SK-N-SH (cell line): Measurements from ENCODE around the gene PHACTR3. TPM values are rescaled to one million over a fixed set of nuclear protein-coding genes. Genes with fewer than 3 reads are reported as not detected.

ENCODE experiments used
- CTCF ChIA-PET: fragments of 300-600, 350-600 bp; formaldehyde crosslinking; extraction: SDS; loops from one replicate; lab custom pipeline; 2021; lab: Yijun Ruan, JAX
- POLR2A ChIA-PET: fragments of 350-600 bp; sonication (Branson Sonifier 250); formaldehyde crosslinking; extraction: SDS; loops from one replicate; lab custom pipeline; 2020; ENCODE audit warnings: antibody characterized with exemption, inconsistent platforms; lab: Yijun Ruan, JAX
- DNase-seq: peaks from one replicate; pipeline ENCODE4 v3.0.0; 2012
- H2AFZ ChIP-seq: fragments of 200-600 bp; sonication (generic); 2 replicates; pipeline ENCODE4 v1.8.1; 2016; ENCODE audit warnings: antibody characterized with exemption, mild to moderate bottlenecking, low read depth
- H3F3A ChIP-seq: fragments of 200-600 bp; sonication (generic); replicated peaks from 2 replicates; pipeline ENCODE3; 2016; ENCODE audit warnings: antibody characterized with exemption, mild to moderate bottlenecking; ENCODE audit not compliant: insufficient read depth
- H3K27ac ChIP-seq, 2 experiments: fragments of 200-500 bp in 1 of 2; fragments of 200-600 bp in 1 of 2; sonication (Bioruptor generic) in 1 of 2; sonication (generic), shearing (Covaris generic) in 1 of 2; 2 replicates each; pipeline versions ENCODE4 v1.5.1 to v1.6.1; 2014 to 2016; ENCODE audit warnings: low read depth in 2 of 2, inconsistent platforms in 1 of 2, low read length in 1 of 2, mild to moderate bottlenecking in 1 of 2, mixed read lengths in 1 of 2
- H3K27me3 ChIP-seq: fragments of 200-600 bp; sonication (generic), shearing (Covaris generic); 2 replicates; pipeline ENCODE4 v1.6.1; 2016; ENCODE audit warnings: mixed run types; ENCODE audit not compliant: insufficient read depth
- H3K36me3 ChIP-seq, 2 experiments: fragments of 200-500 bp in 1 of 2; fragments of 200-600 bp in 1 of 2; sonication (Bioruptor generic) in 1 of 2; sonication (generic) in 1 of 2; replicated peaks in 1 of 2; 2 replicates each; pipeline versions ENCODE3 to v1.5.1; 2014 to 2016; ENCODE audit warnings: low read length in 1 of 2, mild to moderate bottlenecking in 1 of 2; ENCODE audit not compliant: insufficient read depth in 2 of 2, control insufficient read depth in 1 of 2
- H3K4me1 ChIP-seq, 2 experiments: fragments of 200-500 bp in 1 of 2; fragments of 200-600 bp in 1 of 2; sonication (Bioruptor generic) in 1 of 2; sonication (generic), shearing (Covaris generic) in 1 of 2; 2 replicates each; pipeline versions ENCODE4 v1.5.1 to v1.6.1; 2014 to 2016; ENCODE audit warnings: low read depth in 1 of 2, low read length in 1 of 2, mixed run types in 1 of 2; ENCODE audit not compliant: insufficient read depth in 2 of 2, control insufficient read depth in 1 of 2
- H3K4me2 ChIP-seq: fragments of 200-600 bp; sonication (generic), shearing (Covaris generic); 2 replicates; pipeline ENCODE4 v1.6.1; 2017; ENCODE audit warnings: mixed run types
- H3K4me3 ChIP-seq, 2 experiments: fragments of 200-500 bp in 1 of 2; fragments of 200-600 bp in 1 of 2; sonication (Bioruptor generic) in 1 of 2; sonication (generic), shearing (Covaris generic) in 1 of 2; 2 replicates each; pipeline versions ENCODE4 v1.5.1 to v1.8.1; 2014 to 2016; ENCODE audit warnings: low read depth in 2 of 2, inconsistent platforms in 1 of 2, low read length in 1 of 2, mild to moderate bottlenecking in 1 of 2, mixed read lengths in 1 of 2, moderate library complexity in 1 of 2
- H3K79me2 ChIP-seq: fragments of 200-600 bp; sonication (generic); 2 replicates; pipeline ENCODE4 v1.8.1; 2017; ENCODE audit warnings: mild to moderate bottlenecking; ENCODE audit not compliant: insufficient read depth
- H3K9ac ChIP-seq: fragments of 200-600 bp; sonication (generic); 2 replicates; pipeline ENCODE4 v1.6.1; 2017; ENCODE audit warnings: mixed run types
- H3K9me2 ChIP-seq: fragments of 200-600 bp; sonication (generic); 2 replicates; pipeline ENCODE4 v1.6.1; 2017; ENCODE audit warnings: mixed run types
- H3K9me3 ChIP-seq: fragments of 200-600 bp; sonication (generic); 2 replicates; pipeline ENCODE4 v1.6.1; 2017; ENCODE audit warnings: mixed run types, mild to moderate bottlenecking, moderate library complexity
- H4K20me1 ChIP-seq: fragments of 200-600 bp; sonication (generic); 2 replicates; pipeline ENCODE4 v1.6.1; 2017; ENCODE audit warnings: mild to moderate bottlenecking, mixed run types; ENCODE audit not compliant: insufficient read depth
- CHD2 ChIP-seq: fragments of 150-350 bp; IDR thresholded peaks from 2 replicates; pipeline ENCODE4 v1.6.1; 2018; ENCODE audit warnings: low read length; ENCODE audit not compliant: partially characterized antibody
- EP300 ChIP-seq, 2 experiments: IDR thresholded peaks; 2 replicates each; pipeline versions ENCODE4 v1.4.0 to v1.6.1; 2012; ENCODE audit warnings: borderline replicate concordance in 1 of 2, low read depth in 1 of 2, low read length in 1 of 2
- FOSL2 ChIP-seq: IDR thresholded peaks from 2 replicates; pipeline ENCODE4 v1.4.0; 2012; ENCODE audit warnings: low read depth, mild to moderate bottlenecking, moderate library complexity, borderline replicate concordance
- FOXJ3 ChIP-seq: sonication (generic); formaldehyde crosslinking; IDR thresholded peaks from 2 replicates; pipeline ENCODE4 v1.5.1; 2020; ENCODE audit warnings: mild to moderate bottlenecking, missing genetic modification reagents
- FOXM1 ChIP-seq: IDR thresholded peaks from 2 replicates; pipeline ENCODE4 v1.4.0; 2012; ENCODE audit warnings: low read depth, mild to moderate bottlenecking
- GATA2 ChIP-seq: sonication (generic); formaldehyde crosslinking; IDR thresholded peaks from 2 replicates; pipeline ENCODE4 v1.5.0; 2020; ENCODE audit warnings: mild to moderate bottlenecking, missing genetic modification reagents
- MAX ChIP-seq: IDR thresholded peaks from 2 replicates; pipeline ENCODE4 v1.4.0; 2012; ENCODE audit warnings: low read depth
- MXI1 ChIP-seq: IDR thresholded peaks from 2 replicates; pipeline ENCODE4 v1.6.1; 2012; ENCODE audit warnings: mild to moderate bottlenecking, low read depth, low read length, improper control_type of control experiment
- RAD21 ChIP-seq: IDR thresholded peaks from 2 replicates; pipeline ENCODE4 v1.6.1; 2012; ENCODE audit warnings: mild to moderate bottlenecking, low read length
- RCOR1 ChIP-seq: fragments of 150-350 bp; IDR thresholded peaks from 2 replicates; pipeline ENCODE4 v1.6.1; 2017; ENCODE audit warnings: antibody characterized with exemption, low read length
- REST ChIP-seq: IDR thresholded peaks from 2 replicates; pipeline ENCODE4 v1.6.1; 2012; ENCODE audit warnings: mild to moderate bottlenecking, low read depth, low read length, moderate library complexity
- RXRA ChIP-seq: IDR thresholded peaks from 2 replicates; pipeline ENCODE4 v1.4.0; 2012; ENCODE audit warnings: low read depth, mild to moderate bottlenecking, borderline replicate concordance
- TAF1 ChIP-seq: IDR thresholded peaks from 2 replicates; pipeline ENCODE4 v1.6.1; 2012; ENCODE audit warnings: low read depth, mild to moderate bottlenecking, low read length, moderate library complexity, borderline replicate concordance
- TCF12 ChIP-seq: IDR thresholded peaks from 2 replicates; pipeline ENCODE4 v1.4.0; 2012
- TEAD4 ChIP-seq: IDR thresholded peaks from 2 replicates; pipeline ENCODE4 v1.4.0; 2012; ENCODE audit warnings: mild to moderate bottlenecking, borderline replicate concordance; ENCODE audit not compliant: insufficient read depth
- USF2 ChIP-seq: fragments of 150-350 bp; IDR thresholded peaks from 2 replicates; pipeline ENCODE4 v1.6.1; 2017; ENCODE audit warnings: antibody characterized with exemption, low read length, low read depth, borderline replicate concordance
- YY1 ChIP-seq: IDR thresholded peaks from 2 replicates; pipeline ENCODE4 v1.4.0; 2012; ENCODE audit warnings: low read depth, mild to moderate bottlenecking
- WGBS: methylation state at CpG from one replicate; pipeline ENCODE4 v1.1.6; 2017; ENCODE audit warnings: low lambda C conversion rate; 5-methylcytosine and 5-hydroxymethylcytosine counted together
- polyA plus RNA-seq, 3 experiments: library from polyadenylated mRNA; depleted of rRNA; stranded (reverse); fragments of >200 nt; gene quantifications; 2 replicates each; pipeline ENCODE4 v1.2.3, GENCODE V29; 2012

The PHACTR3 gene
- polyA plus RNA-seq, 1 of the 3 experiments (the other 2 are of a cell fraction): 0.10 TPM

GRCh38 chr20:59866338-59866737 lies 262.0 kb downstream of the PHACTR3 start:
- Histone ChIP-seq H3K4me3 (no peak overlapping the region), H2AFZ (no peak overlapping the region), H3K9me3 (no peaks in the 10 kb centered on the region), H3K79me2 (no peaks in the 10 kb centered on the region), H3K36me3 (peaks cover 3 to 4% of the 10 kb centered on the region in 2 experiments), H3K27me3 (no peaks in the 10 kb centered on the region), H3K27ac (no peak overlapping the region), H4K20me1 (no peaks in the 10 kb centered on the region), H3K9me2 (no peaks in the 10 kb centered on the region; the same call in 1 of the 2 replicates), H3K4me1 (no peaks in the 10 kb centered on the region), H3F3A (peaks cover 6% of the 10 kb centered on the region), H3K9ac (no peak overlapping the region), H3K4me2 (no peak overlapping the region)
- no peak for DNase-seq
- CTCF ChIA-PET: interaction anchor here (0.8 to 1.4 kb wide), 3 partner anchors 16 to 317 kb away, joined by 3 to 5 read pairs (median 4); no protein-coding TSS in a partner anchor
- 79% methylated on average over 3 of the region's 3 CpGs for WGBS
- POLR2A ChIA-PET: no interaction called here
- TF ChIP-seq USF2: no peak
- TF ChIP-seq FOXJ3 (CRISPR knock-in tag): no peak
- TF ChIP-seq TEAD4: no peak
- TF ChIP-seq TAF1: no peak

GRCh38 chr20:59871096-59871495 lies 266.8 kb downstream of the PHACTR3 start:
- H3K4me3 ChIP-seq: no peak overlapping the region
- no peaks in the 10 kb centered on the region for H3K4me1 ChIP-seq
- 36% methylated on average over 1 of the region's 1 CpG for WGBS
- H4K20me1 ChIP-seq: no peaks in the 10 kb centered on the region
- H3K9me3 ChIP-seq: no peaks in the 10 kb centered on the region
- no peaks in the 10 kb centered on the region for H3K79me2 ChIP-seq
- POLR2A ChIA-PET: no interaction called here
- H3K9me2 ChIP-seq: no peaks in the 10 kb centered on the region; the same call in 1 of the 2 replicates
- H3K9ac ChIP-seq: no peak overlapping the region
- H3K4me2 ChIP-seq: no peak overlapping the region
- CTCF ChIA-PET: interaction anchor here (1.0 kb wide), 1 partner anchor 21 kb away, joined by 3 read pairs; no protein-coding TSS in a partner anchor
- no peaks in the 10 kb centered on the region for H3K27me3 ChIP-seq
- peaks cover 0 to 4% of the 10 kb centered on the region in 2 experiments for H3K36me3 ChIP-seq
- H3F3A ChIP-seq: no peaks in the 10 kb centered on the region
- no peak overlapping the region for H2AFZ ChIP-seq
- no peak for TF ChIP-seq FOXM1
- TF ChIP-seq RCOR1: no peak
- TF ChIP-seq TEAD4: no peak
- TF ChIP-seq MAX: no peak
- no peak for TF ChIP-seq GATA2 (CRISPR knock-in tag)
- H3K27ac ChIP-seq: no peak overlapping the region
- DNase-seq: no peak

GRCh38 chr20:59873409-59873808 lies 269.1 kb downstream of the PHACTR3 start:
- Histone ChIP-seq H3K27ac (no peak overlapping the region), H3K36me3 (peaks cover 4 to 6% of the 10 kb centered on the region in 2 experiments), H3F3A (peaks cover 5% of the 10 kb centered on the region), H3K4me2 (no peak overlapping the region), H3K79me2 (no peaks in the 10 kb centered on the region), H3K27me3 (no peaks in the 10 kb centered on the region), H3K4me1 (no peaks in the 10 kb centered on the region), H2AFZ (no peak overlapping the region), H4K20me1 (no peaks in the 10 kb centered on the region), H3K4me3 (no peak overlapping the region), H3K9me3 (no peaks in the 10 kb centered on the region), H3K9me2 (no peaks in the 10 kb centered on the region), H3K9ac (no peak overlapping the region)
- POLR2A ChIA-PET: no interaction called here
- no peak for DNase-seq
- no peak for TF ChIP-seq CHD2
- TF ChIP-seq RCOR1: no peak
- TF ChIP-seq TAF1: no peak
- TF ChIP-seq TCF12: no peak
- TF ChIP-seq EP300 (IDR thresholded peaks at IDR 0.05; ENCODE audit: borderline replicate concordance in 1 of 2, low read depth in 1 of 2, low read length in 1 of 2): no peak
- no peak for TF ChIP-seq REST
- TF ChIP-seq FOSL2: no peak
- TF ChIP-seq RXRA: no peak
- TF ChIP-seq MXI1: no peak
- TF ChIP-seq RAD21: no peak
- no peak for TF ChIP-seq MAX
- no peak for TF ChIP-seq YY1
- WGBS: 71% methylated on average over 1 of the region's 1 CpG
- CTCF ChIA-PET: interaction anchor here (0.6 kb wide), 1 partner anchor 90 kb away, joined by 4 read pairs; no protein-coding TSS in a partner anchor
